Measurements from ENCODE around the gene RNU5B-1.

RNU5B-1 gene

DNA sequence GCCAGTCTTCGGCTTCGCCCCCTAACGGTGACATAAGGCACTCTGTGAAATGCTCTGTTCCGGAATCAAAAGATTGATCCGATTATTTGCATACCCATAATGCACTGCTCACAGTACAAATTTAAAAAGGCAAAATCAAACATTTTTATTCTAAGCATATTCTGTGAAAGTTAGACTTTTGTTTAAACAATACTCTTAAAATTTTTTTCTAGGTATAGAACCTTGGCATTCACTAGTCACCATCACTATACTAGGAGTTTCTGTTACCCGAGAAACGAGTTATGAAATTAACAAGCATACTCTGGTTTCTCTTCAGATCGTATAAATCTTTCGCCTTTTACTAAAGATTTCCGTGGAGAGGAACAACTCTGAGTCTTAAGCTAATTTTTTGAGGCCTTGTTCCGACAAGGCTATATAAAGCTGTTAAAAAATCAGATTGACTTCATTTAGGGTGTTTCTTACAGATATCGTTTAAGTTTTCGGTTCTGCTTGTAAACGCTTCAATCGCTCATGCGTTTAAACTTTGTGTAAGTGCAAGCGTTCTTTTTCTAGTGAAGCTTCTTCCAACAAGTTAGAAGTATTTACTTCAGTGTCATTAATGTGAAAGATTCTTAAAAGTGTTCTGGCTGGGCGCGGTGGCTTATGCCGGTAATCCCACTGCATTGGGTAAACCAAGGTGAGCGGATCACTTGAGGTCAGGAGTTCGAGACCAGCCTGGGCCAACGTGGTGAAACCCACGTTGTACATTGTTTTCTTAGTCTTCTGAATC, at the start of gene RNU5B-1:
TSS of gene RNU5B-1 (plus strand) at position 297 of the 769 bp plus-strand sequence.
- DNase-seq = peak; percentile 99

DNA sequence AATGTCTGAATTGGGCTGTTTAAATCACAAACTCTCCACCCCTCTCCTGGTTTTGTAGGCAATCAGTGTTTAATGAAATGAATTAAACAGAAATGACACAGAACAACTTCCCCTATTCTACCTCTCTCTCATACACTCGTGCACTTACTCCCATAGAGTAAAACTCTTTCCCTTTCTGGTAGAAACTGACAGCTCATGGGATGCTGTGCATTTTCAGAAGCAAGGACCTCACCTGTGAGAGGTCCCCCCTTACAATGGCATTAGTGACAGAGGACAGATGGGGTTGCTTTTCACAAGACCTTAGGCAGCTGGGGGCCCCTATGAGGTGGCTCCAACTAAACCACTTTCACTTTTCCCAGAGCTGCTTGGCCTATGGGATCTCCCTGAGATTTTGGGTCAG, 49.7 kb upstream of the RNU5B-1 start:
- no peak for DNase-seq

- DNase-seq = no peak
Observed at GRCh38 chr15:65255486-65256140, 48.9 kb upstream of the RNU5B-1 start.

DNA sequence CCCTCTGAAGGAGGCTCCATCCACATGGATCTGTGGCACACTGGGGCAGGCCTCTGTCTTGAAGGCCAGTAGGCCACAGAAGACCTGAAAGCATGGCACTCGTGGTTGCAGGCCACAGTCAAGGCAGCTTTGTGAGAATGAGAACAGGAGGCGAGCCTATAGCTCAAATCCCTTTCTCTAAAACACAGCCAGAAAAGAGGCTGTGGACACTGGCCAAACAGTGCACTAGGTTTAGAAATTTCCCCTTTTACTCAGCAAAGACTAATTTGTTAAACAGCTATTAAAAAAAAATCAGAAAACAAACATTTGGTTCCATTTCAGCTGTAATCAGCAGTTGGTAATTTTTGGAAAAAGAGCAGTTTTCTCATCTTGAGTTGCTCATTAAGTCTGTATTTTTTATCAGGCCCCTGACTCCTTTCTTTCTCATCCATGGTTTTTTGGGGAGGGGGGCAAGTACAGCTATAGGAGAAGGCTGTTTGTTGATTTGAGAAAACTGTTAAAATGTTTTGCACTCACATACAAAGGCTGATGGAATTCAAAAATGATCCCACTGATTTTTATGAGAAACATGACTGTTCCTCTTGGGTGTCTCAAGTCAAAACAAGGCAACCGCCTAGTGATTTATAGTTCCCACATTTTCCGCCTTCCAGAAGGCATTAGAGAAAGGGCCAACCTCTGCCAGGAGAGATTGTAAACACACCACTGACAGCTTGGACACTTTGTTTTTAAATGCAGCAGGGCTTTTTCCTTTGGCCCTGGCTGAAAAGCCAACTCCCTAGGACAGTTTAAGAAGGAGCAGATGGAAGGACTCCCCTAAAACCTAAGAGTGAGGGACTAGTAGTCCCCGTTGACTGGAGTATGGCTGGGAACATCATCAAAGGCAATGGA, 45.9 kb upstream of the RNU5B-1 start:
- no peak for DNase-seq

GRCh38 chr15:65259367-65259797, 45.1 kb upstream of the RNU5B-1 start:
- DNase-seq = no peak

DNA sequence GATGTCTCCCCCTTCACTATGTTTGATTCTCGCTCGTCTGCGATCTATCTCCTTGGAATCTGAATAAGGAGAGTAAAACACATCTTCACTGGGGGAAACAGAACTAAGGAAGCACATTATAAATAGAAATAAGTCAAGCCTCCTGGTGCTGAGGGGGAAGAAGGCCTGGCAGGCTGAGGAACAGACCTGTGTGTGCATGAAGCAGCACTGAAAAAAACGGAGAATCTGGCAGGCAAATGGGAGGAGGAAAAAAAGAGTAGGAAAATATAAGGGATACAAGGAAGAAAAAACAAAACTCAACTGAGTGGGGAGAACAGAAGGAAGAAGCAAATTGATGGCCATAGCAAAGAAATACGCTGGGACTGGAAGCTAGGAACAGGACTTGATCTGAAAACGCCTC, 43.5 kb upstream of the RNU5B-1 start:
- no peak for DNase-seq

GRCh38 chr15:65263313-65263712, 41.2 kb upstream of the RNU5B-1 start:
- DNase-seq = no peak

GRCh38 chr15:65264863-65265430, 39.5 kb upstream of the RNU5B-1 start:
- DNase-seq = no peak

GRCh38 chr15:65266469-65266868, 38.0 kb upstream of the RNU5B-1 start:
- no peak for DNase-seq

- no peak for DNase-seq
Observed at GRCh38 chr15:65268411-65268810, 36.1 kb upstream of the RNU5B-1 start.

DNA sequence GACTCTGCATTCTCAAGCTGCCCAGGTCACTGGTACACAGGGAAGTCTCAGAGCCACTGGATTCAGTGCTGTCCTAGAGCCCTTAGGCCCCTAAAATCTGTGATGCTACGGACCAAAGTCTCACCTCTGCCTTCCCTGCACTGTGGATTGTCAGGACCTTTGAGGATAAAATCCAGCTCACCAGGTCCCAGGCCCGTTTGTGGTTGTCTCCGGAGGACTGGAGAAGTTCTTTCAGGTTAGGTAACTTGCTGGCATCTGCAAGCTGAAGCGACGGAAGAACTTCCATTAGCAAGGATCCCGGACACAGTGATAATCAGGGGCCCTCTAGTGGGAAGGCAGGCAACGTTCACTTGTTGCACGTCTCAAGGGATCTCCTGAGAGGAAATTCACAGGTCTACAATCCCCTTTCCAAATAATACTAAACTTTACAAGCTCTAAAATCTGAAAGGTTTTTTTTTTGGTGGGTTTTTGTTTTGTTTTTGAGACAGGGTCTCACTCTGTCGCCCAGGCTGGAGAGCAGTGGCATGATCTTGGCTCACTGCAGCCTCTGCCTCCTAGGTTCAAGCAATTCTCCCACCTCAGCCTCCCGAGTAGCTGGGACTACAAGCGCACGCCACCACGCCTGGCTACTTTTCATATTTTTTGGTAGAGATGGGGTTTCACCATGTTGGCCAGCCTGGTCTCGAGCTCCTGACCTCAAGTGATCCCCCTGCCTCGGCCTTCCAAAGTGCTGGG, 33.5 kb upstream of the RNU5B-1 start:
- peak; percentile 11 for DNase-seq

DNA sequence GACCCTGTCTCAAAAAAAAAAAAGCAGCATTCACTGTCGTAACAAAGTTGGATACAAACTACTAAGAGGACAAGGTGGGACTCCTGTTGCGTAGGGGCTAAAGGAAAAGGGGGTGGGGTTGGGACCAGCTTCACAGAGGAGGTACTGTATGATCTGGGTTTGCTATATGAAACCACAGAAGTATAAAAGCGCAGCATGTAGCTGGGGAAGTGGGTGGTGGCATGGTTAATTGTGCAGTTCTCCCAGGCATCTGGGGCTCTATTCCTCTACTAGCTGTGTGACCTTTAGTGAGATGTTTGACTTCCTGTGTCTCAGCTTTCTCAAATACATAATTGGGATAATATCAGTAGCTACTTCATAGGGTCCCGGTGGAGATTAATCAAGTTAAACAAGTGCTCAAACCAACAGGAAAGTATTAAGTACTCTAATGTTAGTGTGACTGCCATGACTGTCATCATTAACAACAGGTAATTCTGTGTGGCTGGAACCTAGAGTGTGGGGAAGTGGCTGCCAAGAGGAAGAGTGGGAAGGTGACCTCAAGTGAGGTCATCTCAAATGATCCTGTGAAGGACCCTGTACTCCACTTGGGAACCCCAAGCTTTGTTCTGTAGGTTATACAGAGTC, 29.3 kb upstream of the RNU5B-1 start:
- DNase-seq = no peak

- DNase-seq = no peak
Observed at GRCh38 chr15:65275728-65276126, 28.8 kb upstream of the RNU5B-1 start.

DNA sequence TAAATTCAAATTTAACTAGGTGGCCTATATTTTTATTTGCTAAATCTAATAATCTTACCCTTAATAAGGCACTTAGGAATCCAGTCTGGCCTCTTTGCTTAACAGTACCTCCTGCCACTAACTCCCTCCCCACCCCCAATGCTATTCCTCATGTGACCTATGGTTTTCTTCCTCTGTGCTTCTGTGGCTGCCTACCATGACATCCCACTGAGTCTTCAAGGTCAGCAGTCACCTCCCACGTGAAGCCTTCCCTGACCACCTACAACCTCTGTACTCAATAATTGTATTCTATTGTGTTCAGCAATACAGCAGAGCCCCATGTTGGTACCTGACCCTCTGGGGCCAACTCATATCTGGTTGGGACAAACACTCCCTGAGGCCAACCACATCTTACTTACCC, 27.5 kb upstream of the RNU5B-1 start:
- no peak for DNase-seq

DNA sequence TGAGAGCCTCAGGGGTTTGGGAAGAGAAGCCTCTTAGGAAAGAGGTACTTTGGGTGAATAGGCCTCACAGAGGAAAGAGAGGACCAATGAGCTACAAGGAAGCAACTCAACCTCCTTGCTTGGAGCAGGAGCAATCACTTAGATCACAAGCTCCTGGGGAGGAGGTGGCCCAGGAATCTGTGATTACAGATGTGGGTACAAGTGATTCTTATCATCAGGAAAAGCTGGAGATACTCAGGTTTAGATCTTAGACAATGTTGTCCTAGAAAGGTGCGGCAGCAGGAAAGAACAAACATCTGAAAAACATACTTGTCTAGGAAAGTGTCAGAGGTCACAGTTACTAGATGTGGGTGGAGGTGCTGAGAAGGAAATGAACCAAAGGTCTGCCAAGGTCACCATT, 26.0 kb upstream of the RNU5B-1 start:
- no peak for DNase-seq

DNA sequence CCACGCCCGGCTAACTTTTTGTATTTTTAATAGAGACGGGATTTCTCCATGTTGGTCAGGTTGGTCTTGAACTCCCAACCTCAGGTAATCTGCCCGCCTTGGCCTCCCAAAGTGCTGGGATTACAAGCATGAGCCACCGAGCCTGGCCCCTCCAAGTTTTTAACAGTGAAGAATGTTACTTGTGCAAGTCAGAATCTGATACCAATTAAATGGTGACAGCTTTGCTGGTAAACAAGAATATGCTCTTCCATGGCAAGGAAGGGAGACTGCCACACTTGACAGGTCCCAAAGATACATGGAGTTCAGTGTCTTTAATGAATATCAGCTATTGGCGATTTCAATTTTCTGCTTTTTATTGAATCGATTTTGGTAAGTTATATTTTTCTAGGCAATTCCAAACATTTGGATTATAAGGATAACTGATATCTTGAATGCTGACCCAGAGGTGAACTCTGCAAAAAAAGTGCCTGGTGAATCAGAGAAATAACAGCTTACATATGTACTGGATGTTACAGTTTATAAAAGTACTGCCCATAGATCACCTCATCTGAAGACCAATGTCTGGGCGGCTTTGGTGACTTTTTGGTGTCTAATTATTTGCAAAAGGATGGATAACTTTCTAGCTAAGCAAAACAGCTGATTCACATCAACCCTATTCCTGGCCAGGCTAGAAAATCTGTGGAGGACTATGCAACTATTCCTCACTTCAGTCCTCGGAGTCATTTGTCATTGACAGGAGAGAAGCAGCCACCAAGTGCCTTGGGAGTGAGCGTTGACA, 19.0 kb upstream of the RNU5B-1 start:
- DNase-seq = no peak

GRCh38 chr15:65286069-65286703, 18.3 kb upstream of the RNU5B-1 start:
- peak; percentile 51 for DNase-seq

- DNase-seq = peak; percentile 89
Observed at GRCh38 chr15:65286704-65287519, 17.6 kb upstream of the RNU5B-1 start, which contains the start of gene PARP16. TSS of gene PARP16 (minus strand) at chr15:65286883. CDS start at chr15:65286426, 457 bp downstream.

GRCh38 chr15:65287520-65287855, 17.0 kb upstream of the RNU5B-1 start:
- no peak for DNase-seq
